GM12878 (cell line): ENCODE results near the gene MED13L.

ENCODE experiments used
- NBN ChIP-seq: fragments of 450-650 bp; IDR thresholded peaks from 2 replicates; pipeline ENCODE4 v1.6.1; 2016
- SMC3 ChIP-seq: IDR thresholded peaks from 2 replicates; pipeline ENCODE4 v1.6.1; 2011; ENCODE audit warnings: low read length, improper control_type of control experiment, borderline replicate concordance

GRCh38 chr12:116054280-116054679, 223.2 kb downstream of the MED13L start:
- no peak for TF ChIP-seq NBN
- no peak for TF ChIP-seq SMC3
